ENCODE data around the gene TMEM37.

GRCh38 chr2:119477113-119477505 lies 45.5 kb downstream of the TMEM37 start:
- TF ChIP-seq POLR2A (IDR thresholded peaks at IDR 0.05; ENCODE audit: low read depth, low read length) (no peak), TAF1 (IDR thresholded peaks at IDR 0.05; ENCODE audit: borderline replicate concordance, low read depth, low read length) (no peak), POLR2AphosphoS5 (IDR thresholded peaks at IDR 0.05; ENCODE audit: low read depth, low read length) (no peak)
